SK-N-DZ (cell line): ENCODE results near the gene SDCCAG8.

Experiments
- DNase-seq: peaks from one replicate; pipeline ENCODE4 v3.0.0-alpha.2; 2015; ENCODE audit warnings: low spot score
- small RNA-seq, 2 experiments: library from RNA; depleted of rRNA; stranded (forward); fragments of <200 nt; gene quantifications; one replicate each; pipeline ENCODE3, GENCODE V24; 2014

Gene SDCCAG8

DNA sequence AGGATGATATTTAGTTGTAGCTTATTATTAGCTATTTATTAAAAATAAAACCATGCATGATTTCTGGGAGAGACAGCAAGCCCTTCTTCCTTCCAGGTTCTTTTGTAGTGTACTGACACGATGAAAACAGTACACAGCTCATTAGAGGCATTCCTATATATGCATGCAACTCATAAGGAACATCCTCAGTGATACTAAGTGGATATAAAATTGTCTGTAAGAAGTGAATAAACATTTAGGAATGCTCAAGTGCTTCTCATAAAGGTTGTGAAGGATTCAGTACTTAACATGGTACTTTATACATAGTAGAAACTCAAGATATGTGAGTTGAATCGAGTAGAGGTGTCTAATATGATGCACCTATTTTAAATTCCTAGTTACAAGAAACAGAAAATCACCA is 287.7 kb downstream of the SDCCAG8 start:
- DNase-seq: no peak

DNA sequence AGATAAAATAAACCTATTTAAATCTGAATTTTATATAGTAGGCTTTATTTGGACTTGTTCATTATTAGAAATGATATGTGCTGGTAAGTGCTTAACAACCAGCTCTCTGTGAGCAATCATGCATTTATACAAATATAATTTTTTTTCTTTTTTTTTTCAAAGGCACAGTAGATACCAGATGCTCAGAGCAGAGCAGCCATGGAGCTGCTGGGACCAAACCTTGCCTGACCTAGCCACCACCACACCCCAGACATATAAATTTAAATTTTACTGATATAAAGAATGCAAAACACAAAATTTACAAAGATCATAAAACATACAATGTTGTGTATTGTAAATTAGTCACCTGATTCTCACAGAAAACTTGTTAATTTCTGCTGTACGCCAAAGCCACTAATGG is 290.6 kb downstream of the SDCCAG8 start:
- no peak for DNase-seq

DNA sequence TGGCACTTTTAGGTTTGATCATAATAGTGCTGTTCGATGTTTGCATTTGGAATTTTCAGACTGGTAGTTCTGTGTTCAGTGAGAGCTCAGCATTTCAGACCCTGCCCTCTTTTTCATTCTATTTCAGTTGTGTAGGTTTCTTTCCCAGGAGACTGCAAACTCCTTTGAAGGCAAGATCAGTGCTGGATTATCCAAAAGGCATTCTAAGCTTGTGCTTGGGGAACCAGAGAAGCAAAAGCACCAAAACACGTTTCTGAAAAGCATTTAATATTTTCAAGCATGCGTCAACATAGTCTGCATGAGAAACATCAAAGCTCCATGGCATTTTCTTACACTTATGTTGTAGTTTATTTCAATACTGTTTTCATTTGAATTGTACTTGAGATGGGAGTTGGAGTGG is 292.1 kb downstream of the SDCCAG8 start:
- no peak for DNase-seq

- no peak for DNase-seq
These were observed 292.7 kb downstream of the SDCCAG8 start for GRCh38 chr1:243548516-243548915.

GRCh38 chr1:243549108-243549507 is 293.3 kb downstream of the SDCCAG8 start:
- no peak for DNase-seq

Small RNAs within 50 kb of the gene (small RNA-seq; reads per million reads assigned to genes)
- 0.68 to 10.3 reads per million in 2 experiments for gene MIR4677
